HCT116 (cell line): Measurements from ENCODE around the gene SETD1A. TPM values are rescaled to one million over a fixed set of nuclear protein-coding genes. Genes with fewer than 3 reads are reported as not detected.

Source experiments
- ATAC-seq: fragments of 200-7000 bp; cut with Tn5 transposase; 2 replicates; pipeline ENCODE4 v1.9.1; 2020; ENCODE audit warnings: mild to moderate bottlenecking, moderate library complexity
- BruUV-seq: library from RNA; stranded (reverse); fragments of 400-500 nt; replicated peaks from 2 replicates; lab custom pipeline; 2021; lab: Mats Ljungman, UMichigan
- CTCF ChIA-PET: fragments of 300-600 bp; sonication (Branson Sonifier 250); formaldehyde crosslinking; loops from one replicate; lab custom pipeline; 2021; ENCODE audit warnings: antibody characterized with exemption; lab: Charles Lee
- POLR2A ChIA-PET: fragments of 300-600, 350-600 bp; sonication (Branson Sonifier 250); formaldehyde crosslinking; loops from one replicate; lab custom pipeline; 2021; ENCODE audit warnings: antibody characterized with exemption; lab: Charles Lee
- RAD21 ChIA-PET, 2 experiments: fragments of 300-600 bp; sonication (Branson Sonifier 250); formaldehyde crosslinking; loops; one replicate each; lab custom pipeline; 2023; ENCODE audit warnings: low total read pairs in 2 of 2; ENCODE audit not compliant: uncharacterized antibody in 2 of 2, unreplicated experiment in 2 of 2, low non-redundant PET in 1 of 2; lab: Charles Lee
- DNase-seq: peaks from one replicate; pipeline ENCODE4 v3.0.0-alpha.2; 2010; ENCODE audit warnings: low read depth, low spot score
- H2AFZ ChIP-seq: fragments of 200-600 bp; shearing (Covaris generic), sonication (generic); 2 replicates; pipeline ENCODE4 v1.6.1; 2017; ENCODE audit warnings: low read depth, mixed run types, mixed read lengths, antibody characterized with exemption, low read length; ENCODE audit not compliant: poor library complexity, severe bottlenecking
- H3K27ac ChIP-seq: 2 replicates; pipeline ENCODE4 v1.5.1; 2012; ENCODE audit warnings: low read depth, low read length
- H3K27me3 ChIP-seq: fragments of 200-600 bp; sonication (generic); 2 replicates; pipeline ENCODE4 v1.6.1; 2016; ENCODE audit warnings: mixed run types, low read length, mixed read lengths; ENCODE audit not compliant: insufficient read depth
- H3K36me3 ChIP-seq, 2 experiments: fragments of 200-500 bp in 1 of 2; fragments of 200-600 bp in 1 of 2; sonication (Bioruptor generic) in 1 of 2; sonication (generic) in 1 of 2; 2 replicates each; pipeline versions ENCODE4 v1.5.1 to v1.6.1; 2014 to 2016; ENCODE audit warnings: low read length in 2 of 2, inconsistent platforms in 1 of 2, mixed read lengths in 1 of 2, mixed run types in 1 of 2; ENCODE audit not compliant: insufficient read depth in 2 of 2, control insufficient read depth in 1 of 2
- H3K4me1 ChIP-seq, 2 experiments: fragments of 200-600 bp in 1 of 2; sonication (generic) in 1 of 2; 2 replicates each; pipeline versions ENCODE4 v1.5.1 to v1.6.1; 2012 to 2017; ENCODE audit warnings: low read length in 2 of 2, inconsistent platforms in 1 of 2, mild to moderate bottlenecking in 1 of 2, mixed read lengths in 1 of 2, mixed run types in 1 of 2, moderate library complexity in 1 of 2; ENCODE audit not compliant: insufficient read depth in 2 of 2, control insufficient read depth in 1 of 2
- H3K4me2 ChIP-seq: fragments of 200-600 bp; sonication (generic); 2 replicates; pipeline ENCODE4 v1.6.1; 2017; ENCODE audit warnings: mixed run types, low read length, mixed read lengths
- H3K4me3 ChIP-seq, 2 experiments: fragments of 200-600 bp in 1 of 2; sonication (generic) in 1 of 2; replicated peaks in 1 of 2; 2 replicates each; pipeline ENCODE4 v1.5.1; 2011 to 2016; ENCODE audit warnings: low read length in 2 of 2, control low read depth in 1 of 2, low read depth in 1 of 2, mild to moderate bottlenecking in 1 of 2, mixed read lengths in 1 of 2, mixed run types in 1 of 2
- H3K79me2 ChIP-seq: fragments of 200-600 bp; sonication (generic); 2 replicates; pipeline ENCODE4 v1.6.1; 2017; ENCODE audit warnings: mild to moderate bottlenecking, mixed run types, low read length, moderate library complexity, mixed read lengths; ENCODE audit not compliant: insufficient read depth
- H3K9ac ChIP-seq: fragments of 200-600 bp; sonication (generic); 2 replicates; pipeline ENCODE4 v1.6.1; 2016; ENCODE audit warnings: low read length, mixed read lengths
- H3K9me2 ChIP-seq: fragments of 200-600 bp; sonication (generic), shearing (Covaris generic); 2 replicates; pipeline ENCODE4 v1.6.1; 2017; ENCODE audit warnings: mixed run types, mild to moderate bottlenecking, moderate library complexity; ENCODE audit not compliant: insufficient read depth
- H3K9me3 ChIP-seq, 2 experiments: fragments of 200-500 bp in 1 of 2; fragments of 200-600 bp in 1 of 2; sonication (Bioruptor generic) in 1 of 2; sonication (generic) in 1 of 2; 2 replicates each; pipeline ENCODE4 v1.6.1; 2014 to 2017; ENCODE audit warnings: low read length in 2 of 2, mixed read lengths in 2 of 2, inconsistent platforms in 1 of 2, low read depth in 1 of 2, mild to moderate bottlenecking in 1 of 2, mixed run types in 1 of 2, moderate library complexity in 1 of 2; ENCODE audit not compliant: control insufficient read depth in 1 of 2, insufficient read depth in 1 of 2
- H4K20me1 ChIP-seq: fragments of 200-600 bp; sonication (generic), shearing (Covaris generic); 2 replicates; pipeline ENCODE4 v1.6.1; 2017; ENCODE audit warnings: mixed run types, mild to moderate bottlenecking, moderate library complexity; ENCODE audit not compliant: insufficient read depth
- CTCF ChIP-seq, 3 experiments: fragments of 200-600 bp in 1 of 3; sonication (generic) in 1 of 3; IDR thresholded peaks in 2 of 3; conservative IDR thresholded peaks in 1 of 3; 2 replicates each; pipeline ENCODE4 v1.5.1; 2012 to 2017; ENCODE audit warnings: low read depth in 2 of 3, low read length in 2 of 3, antibody characterized with exemption in 1 of 3, borderline replicate concordance in 1 of 3, control low read depth in 1 of 3, mild to moderate bottlenecking in 1 of 3, mixed read lengths in 1 of 3, mixed run types in 1 of 3, moderate library complexity in 1 of 3; ENCODE audit not compliant: insufficient read depth in 1 of 3
- RAD21 ChIP-seq: IDR thresholded peaks from 2 replicates; pipeline ENCODE4 v1.6.1; 2012; ENCODE audit warnings: low read depth, mild to moderate bottlenecking
- SP1 ChIP-seq: IDR thresholded peaks from 2 replicates; pipeline ENCODE4 v1.6.1; 2012; ENCODE audit warnings: low read depth
- intact Hi-C: fragments of 100-400 bp; cut with micrococcal nuclease; formaldehyde crosslinking; loops from 2 replicates; pipeline ENCODE4 v1.10.0; 2022
- total RNA-seq: library from RNA; stranded (reverse); gene quantifications from one replicate; pipeline ENCODE4 v1.2.1, GENCODE V29; 2021; ENCODE audit not compliant: unreplicated experiment

The SETD1A gene
- total RNA-seq, 1 experiment from 2014 or later, result 26.9 TPM

GRCh38 chr16:30941600-30942425, 15.7 kb upstream of the SETD1A start:
- Histone ChIP-seq H3K27me3 (no peaks in the 10 kb centered on the region), H3K36me3 (peaks cover 9 to 20% of the 10 kb centered on the region in 2 experiments), H3K9me3 (no peaks in the 10 kb centered on the region), H3K4me2 (peak overlapping the region; percentile 50), H3K9ac (peak overlapping the region; percentile 25; the same call in 1 of the 2 replicates), H3K9me2 (no peaks in the 10 kb centered on the region), H3K79me2 (peaks cover 2% of the 10 kb centered on the region; the same call in 1 of the 2 replicates), H2AFZ (no peak overlapping the region), H3K4me1 (peaks cover 5 to 12% of the 10 kb centered on the region in 2 experiments; a peak in 3 of 4 replicates), H3K27ac (peak overlapping the region; percentile 38; the same call in 1 of the 2 replicates), H3K4me3 (no peak overlapping the region), H4K20me1 (no peaks in the 10 kb centered on the region)
- peak; percentile 46 for DNase-seq
- POLR2A ChIA-PET, result interaction anchor here (1.3 to 1.6 kb wide), 2 partner anchors 12 to 135 kb away, joined by 3 read pairs; no protein-coding TSS in a partner anchor
- BruUV-seq, result no TSS peak
- CTCF ChIA-PET, result interaction anchor here (0.8 to 2.4 kb wide), 8 partner anchors 12 to 501 kb away, joined by 3 to 13 read pairs (median 5); partner anchors contain the start of genes FBXL19, KAT8 and ZNF843
- intact Hi-C loops, result no loop called here
- TF ChIP-seq SP1 (no peak), RAD21 (peak; percentile 84), CTCF (IDR thresholded peaks at IDR 0.05 in 2 of 3, conservative IDR thresholded peaks at IDR 0.05 in 1 of 3; ENCODE audit: borderline replicate concordance in 1 of 3, insufficient read depth in 1 of 3, low read depth in 2 of 3, low read length in 2 of 3) (peak in 2 of 3 experiments; percentile 90 to 98; a peak in 5 of 6 replicates)
- ATAC-seq, result peak; percentile 98
- RAD21 ChIA-PET, result interaction anchor here (0.8 to 1.3 kb wide), 2 partner anchors 97 kb away, joined by 3 to 4 read pairs; no protein-coding TSS in a partner anchor
